Measurements from ENCODE around the gene INIP.

The INIP gene

DNA sequence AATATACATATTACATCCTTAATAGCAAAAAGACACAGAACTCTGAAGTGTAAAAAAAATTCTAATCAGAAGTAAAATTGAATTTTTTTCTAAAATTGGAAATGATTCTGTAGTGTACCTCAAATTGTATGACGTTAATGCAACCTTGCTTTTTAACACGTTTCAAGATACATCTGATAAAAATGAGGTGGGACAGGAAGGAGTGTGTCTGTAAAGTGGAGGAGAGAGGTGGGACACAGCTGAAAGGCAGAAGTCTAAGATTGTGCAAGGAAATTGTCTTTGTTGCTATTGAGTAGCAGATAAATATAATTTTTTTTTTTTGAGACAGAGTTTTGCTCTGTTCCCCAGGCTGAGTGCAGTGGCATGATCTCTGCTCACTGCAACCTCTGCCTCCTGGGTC, 17.0 kb upstream of the INIP start:
- no peak overlapping the region for H3K14ac ChIP-seq (ENCODE audit: low read length)
- no peaks in the 10 kb centered on the region for H3K9me3 ChIP-seq (replicated peaks in 1 of 2; ENCODE audit: control insufficient read depth in 2 of 2, insufficient read depth in 1 of 2, low read depth in 1 of 2, low read length in 2 of 2)
- no peak overlapping the region for H4K8ac ChIP-seq (ENCODE audit: low read depth, low read length)
- no peak overlapping the region for H2AK5ac ChIP-seq (ENCODE audit: low read depth, low read length)
- no peaks in the 10 kb centered on the region for H3K36me3 ChIP-seq (replicated peaks in 1 of 2; ENCODE audit: control insufficient read depth in 2 of 2, insufficient read depth in 2 of 2, low read length in 2 of 2)
- no peak overlapping the region for H2BK120ac ChIP-seq (ENCODE audit: low read depth, low read length)
- DNase-seq (ENCODE audit: low spot score), result no peak
- no peak overlapping the region for H3K4me3 ChIP-seq (ENCODE audit: low read length in 2 of 2)
- H3K79me1 ChIP-seq (ENCODE audit: low read depth, low read length), result no peaks in the 10 kb centered on the region
- no peak overlapping the region for H2BK12ac ChIP-seq (ENCODE audit: low read length)
- no peak overlapping the region for H2BK5ac ChIP-seq (ENCODE audit: low read length)
- H4K91ac ChIP-seq (ENCODE audit: low read depth, low read length, poor library complexity), result no peak overlapping the region
- H3K4ac ChIP-seq (ENCODE audit: low read length), result no peak overlapping the region
- H3K9ac ChIP-seq (ENCODE audit: low read depth, low read length, poor library complexity), result no peak overlapping the region
- H3K18ac ChIP-seq (ENCODE audit: low read length), result no peak overlapping the region
- H3K27me3 ChIP-seq (ENCODE audit: control insufficient read depth in 3 of 3, insufficient read depth in 3 of 3, low read depth in 1 of 3, low read length in 3 of 3), result no peaks in the 10 kb centered on the region
- no peak overlapping the region for H3K27ac ChIP-seq (replicated peaks; ENCODE audit: low read length)
- H2AFZ ChIP-seq (ENCODE audit: low read length), result no peak overlapping the region
- H3K23ac ChIP-seq (ENCODE audit: low read depth, low read length, poor library complexity), result no peak overlapping the region
- WGBS, 2 donors (ENCODE audit: extremely low coverage in 2 of 2, insufficient read length in 2 of 2, insufficient replicate concordance in 1 of 2), result no CpG with 5 or more reads among the region's 2 CpGs
- H3K4me1 ChIP-seq (ENCODE audit: control insufficient read depth in 2 of 2, insufficient read depth in 1 of 2, low read depth in 1 of 2, low read length in 2 of 2), result no peaks in the 10 kb centered on the region
- H3K4me2 ChIP-seq (ENCODE audit: insufficient read depth, low read length, poor library complexity, severe bottlenecking), result no peak overlapping the region
- no peak overlapping the region for H2BK15ac ChIP-seq (ENCODE audit: low read length)

DNA sequence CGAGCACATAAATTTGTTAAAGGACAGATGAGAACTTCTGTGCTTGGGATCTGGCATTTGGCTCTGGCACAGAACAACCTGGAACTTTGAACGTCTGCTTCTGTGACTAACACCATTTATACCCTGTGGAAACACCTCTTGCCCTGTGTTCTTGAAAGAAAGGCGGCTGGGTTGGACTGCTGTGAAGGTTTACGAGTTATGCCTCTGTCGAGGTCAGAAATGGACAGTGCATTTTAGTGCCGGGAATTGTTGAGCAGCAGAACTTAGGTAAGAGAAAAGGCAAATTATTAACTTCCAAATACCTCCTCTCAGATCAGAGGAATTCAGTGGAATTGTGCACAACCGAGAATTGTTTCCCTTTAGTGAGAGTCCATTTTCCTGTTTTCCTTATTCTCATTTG, 14.1 kb upstream of the INIP start:
- Histone ChIP-seq H3K79me1 (ENCODE audit: low read depth, low read length) (no peaks in the 10 kb centered on the region), H2BK12ac (ENCODE audit: low read length) (no peak overlapping the region), H2BK5ac (ENCODE audit: low read length) (no peak overlapping the region), H3K4ac (ENCODE audit: low read length) (no peak overlapping the region), H3K27ac (replicated peaks; ENCODE audit: low read length) (no peak overlapping the region), H2BK15ac (ENCODE audit: low read length) (no peak overlapping the region), H3K36me3 (replicated peaks in 1 of 2; ENCODE audit: control insufficient read depth in 2 of 2, insufficient read depth in 2 of 2, low read length in 2 of 2) (no peaks in the 10 kb centered on the region), H3K4me1 (ENCODE audit: control insufficient read depth in 2 of 2, insufficient read depth in 1 of 2, low read depth in 1 of 2, low read length in 2 of 2) (no peaks in the 10 kb centered on the region), H3K9me3 (replicated peaks in 1 of 2; ENCODE audit: control insufficient read depth in 2 of 2, insufficient read depth in 1 of 2, low read depth in 1 of 2, low read length in 2 of 2) (peaks cover 0 to 3% of the 10 kb centered on the region in 2 donors), H4K8ac (ENCODE audit: low read depth, low read length) (no peak overlapping the region), H2AFZ (ENCODE audit: low read length) (no peak overlapping the region), H3K9ac (ENCODE audit: low read depth, low read length, poor library complexity) (no peak overlapping the region), H3K4me2 (ENCODE audit: insufficient read depth, low read length, poor library complexity, severe bottlenecking) (no peak overlapping the region), H3K4me3 (ENCODE audit: low read length in 2 of 2) (no peak overlapping the region), H3K14ac (ENCODE audit: low read length) (no peak overlapping the region), H4K91ac (ENCODE audit: low read depth, low read length, poor library complexity) (no peak overlapping the region), H2BK120ac (ENCODE audit: low read depth, low read length) (no peak overlapping the region), H3K23ac (ENCODE audit: low read depth, low read length, poor library complexity) (no peak overlapping the region), H2AK5ac (ENCODE audit: low read depth, low read length) (no peak overlapping the region), H3K18ac (ENCODE audit: low read length) (no peak overlapping the region), H3K27me3 (ENCODE audit: control insufficient read depth in 3 of 3, insufficient read depth in 3 of 3, low read depth in 1 of 3, low read length in 3 of 3) (no peaks in the 10 kb centered on the region)
- DNase-seq (ENCODE audit: low spot score), result no peak
- no CpG with 5 or more reads among the region's 7 CpGs for WGBS, 2 donors (ENCODE audit: extremely low coverage in 2 of 2, insufficient read length in 2 of 2, insufficient replicate concordance in 1 of 2)

DNA sequence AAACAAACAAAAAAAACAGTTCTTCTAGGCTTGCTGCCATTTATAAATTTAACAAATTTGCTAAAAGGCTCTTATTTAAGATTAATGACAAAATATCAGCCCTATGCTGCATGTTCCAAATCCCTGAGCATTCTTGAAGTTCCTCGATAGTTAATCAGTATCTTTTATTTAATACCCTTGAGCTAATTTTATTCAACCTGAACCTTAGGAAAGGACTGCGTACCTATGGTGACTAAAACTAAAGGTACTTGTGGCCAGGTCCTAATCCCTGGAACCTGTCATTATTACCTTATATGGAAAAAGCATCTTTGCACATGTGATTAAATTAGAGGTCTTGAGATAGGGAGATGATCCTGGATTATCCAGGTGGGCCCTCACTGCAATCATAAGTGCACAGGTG, 10.5 kb upstream of the INIP start:
- no peak overlapping the region for H3K23ac ChIP-seq (ENCODE audit: low read depth, low read length, poor library complexity)
- H3K14ac ChIP-seq (ENCODE audit: low read length), result no peak overlapping the region
- H4K91ac ChIP-seq (ENCODE audit: low read depth, low read length, poor library complexity), result no peak overlapping the region
- H2BK120ac ChIP-seq (ENCODE audit: low read depth, low read length), result no peak overlapping the region
- H3K4me1 ChIP-seq (ENCODE audit: control insufficient read depth in 2 of 2, insufficient read depth in 1 of 2, low read depth in 1 of 2, low read length in 2 of 2), result no peaks in the 10 kb centered on the region
- no peak overlapping the region for H3K4me3 ChIP-seq (ENCODE audit: low read length in 2 of 2)
- H2BK15ac ChIP-seq (ENCODE audit: low read length), result no peak overlapping the region
- no peaks in the 10 kb centered on the region for H3K36me3 ChIP-seq (replicated peaks in 1 of 2; ENCODE audit: control insufficient read depth in 2 of 2, insufficient read depth in 2 of 2, low read length in 2 of 2)
- H2AK5ac ChIP-seq (ENCODE audit: low read depth, low read length), result no peak overlapping the region
- H3K9me3 ChIP-seq (replicated peaks in 1 of 2; ENCODE audit: control insufficient read depth in 2 of 2, insufficient read depth in 1 of 2, low read depth in 1 of 2, low read length in 2 of 2), result peaks cover 0 to 3% of the 10 kb centered on the region in 2 donors
- H3K4ac ChIP-seq (ENCODE audit: low read length), result no peak overlapping the region
- H4K8ac ChIP-seq (ENCODE audit: low read depth, low read length), result no peak overlapping the region
- no CpG with 5 or more reads among the region's 2 CpGs for WGBS, 2 donors (ENCODE audit: extremely low coverage in 2 of 2, insufficient read length in 2 of 2, insufficient replicate concordance in 1 of 2)
- no peak overlapping the region for H3K9ac ChIP-seq (ENCODE audit: low read depth, low read length, poor library complexity)
- H2BK5ac ChIP-seq (ENCODE audit: low read length), result no peak overlapping the region
- H2BK12ac ChIP-seq (ENCODE audit: low read length), result no peak overlapping the region
- no peak overlapping the region for H2AFZ ChIP-seq (ENCODE audit: low read length)
- no peaks in the 10 kb centered on the region for H3K27me3 ChIP-seq (ENCODE audit: control insufficient read depth in 3 of 3, insufficient read depth in 3 of 3, low read depth in 1 of 3, low read length in 3 of 3)
- no peak overlapping the region for H3K18ac ChIP-seq (ENCODE audit: low read length)
- no peaks in the 10 kb centered on the region for H3K79me1 ChIP-seq (ENCODE audit: low read depth, low read length)
- no peak overlapping the region for H3K4me2 ChIP-seq (ENCODE audit: insufficient read depth, low read length, poor library complexity, severe bottlenecking)
- DNase-seq (ENCODE audit: low spot score), result no peak
- no peak overlapping the region for H3K27ac ChIP-seq (replicated peaks; ENCODE audit: low read length)

DNA sequence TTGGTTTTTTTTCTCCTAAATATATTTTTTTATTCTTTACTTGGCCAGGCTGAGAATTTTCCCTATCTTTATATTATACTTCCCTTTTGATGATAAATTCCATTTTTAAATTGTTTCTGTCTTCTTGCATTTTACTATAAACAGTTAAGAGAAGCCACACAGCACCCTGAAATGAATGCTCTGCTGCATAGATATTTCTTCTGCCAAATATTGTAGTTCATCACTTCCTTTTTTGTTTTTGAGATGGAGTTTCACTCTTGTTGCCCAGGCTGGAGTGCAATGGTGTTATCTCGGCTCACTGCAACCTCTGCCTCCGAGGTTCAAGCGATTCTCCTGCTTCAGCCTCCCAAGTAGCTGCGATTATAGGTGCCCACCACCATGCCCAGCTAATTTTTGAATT, 8.5 kb upstream of the INIP start:
- no peak overlapping the region for H3K27ac ChIP-seq (replicated peaks; ENCODE audit: low read length)
- no peak overlapping the region for H3K9ac ChIP-seq (ENCODE audit: low read depth, low read length, poor library complexity)
- H2AFZ ChIP-seq (ENCODE audit: low read length), result no peak overlapping the region
- WGBS, 2 donors (ENCODE audit: extremely low coverage in 2 of 2, insufficient read length in 2 of 2, insufficient replicate concordance in 1 of 2), result no CpG with 5 or more reads among the region's 4 CpGs
- H2BK5ac ChIP-seq (ENCODE audit: low read length), result no peak overlapping the region
- H4K91ac ChIP-seq (ENCODE audit: low read depth, low read length, poor library complexity), result no peak overlapping the region
- no peak overlapping the region for H2BK15ac ChIP-seq (ENCODE audit: low read length)
- no peak overlapping the region for H3K18ac ChIP-seq (ENCODE audit: low read length)
- H3K23ac ChIP-seq (ENCODE audit: low read depth, low read length, poor library complexity), result no peak overlapping the region
- H2AK5ac ChIP-seq (ENCODE audit: low read depth, low read length), result no peak overlapping the region
- no peaks in the 10 kb centered on the region for H3K79me1 ChIP-seq (ENCODE audit: low read depth, low read length)
- no peak overlapping the region for H2BK120ac ChIP-seq (ENCODE audit: low read depth, low read length)
- DNase-seq (ENCODE audit: low spot score), result no peak
- H3K4me2 ChIP-seq (ENCODE audit: insufficient read depth, low read length, poor library complexity, severe bottlenecking), result no peak overlapping the region
- no peak overlapping the region for H4K8ac ChIP-seq (ENCODE audit: low read depth, low read length)
- peaks cover 0 to 3% of the 10 kb centered on the region in 2 donors for H3K9me3 ChIP-seq (replicated peaks in 1 of 2; ENCODE audit: control insufficient read depth in 2 of 2, insufficient read depth in 1 of 2, low read depth in 1 of 2, low read length in 2 of 2)
- no peak overlapping the region for H3K14ac ChIP-seq (ENCODE audit: low read length)
- no peaks in the 10 kb centered on the region for H3K4me1 ChIP-seq (ENCODE audit: control insufficient read depth in 2 of 2, insufficient read depth in 1 of 2, low read depth in 1 of 2, low read length in 2 of 2)
- H3K4ac ChIP-seq (ENCODE audit: low read length), result no peak overlapping the region
- no peaks in the 10 kb centered on the region for H3K27me3 ChIP-seq (ENCODE audit: control insufficient read depth in 3 of 3, insufficient read depth in 3 of 3, low read depth in 1 of 3, low read length in 3 of 3)
- no peak overlapping the region for H2BK12ac ChIP-seq (ENCODE audit: low read length)
- H3K4me3 ChIP-seq (ENCODE audit: low read length in 2 of 2), result no peak overlapping the region
- no peaks in the 10 kb centered on the region for H3K36me3 ChIP-seq (replicated peaks in 1 of 2; ENCODE audit: control insufficient read depth in 2 of 2, insufficient read depth in 2 of 2, low read length in 2 of 2)
